Osteocyte (in vitro differentiated cells): ENCODE measurements around the gene MYRF. TPM values are rescaled to one million over a fixed set of nuclear protein-coding genes. Genes with fewer than 3 reads are reported as not detected.

ENCODE experiments used
- DNase-seq: peaks from one replicate; pipeline ENCODE4 v3.0.0; 2021; ENCODE audit warnings: mixed read lengths; ENCODE audit not compliant: unreplicated experiment; ENCODE audit errors: extremely low spot score
- H3K27ac Mint-ChIP-seq: one replicate; pipeline ENCODE4 v1.8.0; 2021; ENCODE audit warnings: mild to moderate bottlenecking, mixed read lengths; ENCODE audit not compliant: unreplicated experiment
- H3K27me3 Mint-ChIP-seq: one replicate; pipeline ENCODE4 v1.8.0; 2021; ENCODE audit warnings: mixed read lengths; ENCODE audit not compliant: unreplicated experiment
- H3K36me3 Mint-ChIP-seq: one replicate; pipeline ENCODE4 v1.8.0; 2021; ENCODE audit warnings: mixed read lengths; ENCODE audit not compliant: unreplicated experiment
- H3K4me1 Mint-ChIP-seq: one replicate; pipeline ENCODE4 v1.8.0; 2021; ENCODE audit warnings: mixed read lengths; ENCODE audit not compliant: unreplicated experiment
- H3K4me3 Mint-ChIP-seq: one replicate; pipeline ENCODE4 v1.8.0; 2021; ENCODE audit warnings: mild to moderate bottlenecking, moderate library complexity, mixed read lengths; ENCODE audit not compliant: unreplicated experiment
- H3K9me3 Mint-ChIP-seq: one replicate; pipeline ENCODE4 v1.8.0; 2021; ENCODE audit warnings: mixed read lengths; ENCODE audit not compliant: unreplicated experiment
- total RNA-seq: library from RNA; stranded (reverse); gene quantifications from 2 replicates; pipeline ENCODE4 v1.2.1, GENCODE V29; 2021
- TF ChIP-seq, protein P1 (sequence below): fragments of 200-600 bp; sonication (generic); IDR thresholded peaks from 2 replicates; pipeline ENCODE4 v1.5.0; 2021; ENCODE audit warnings: antibody characterized with exemption, mild to moderate bottlenecking, moderate library complexity

Gene MYRF
- total RNA-seq, 1 donor from 2014 or later, result 0.43 TPM

GRCh38 chr11:61743486-61744095 lies 8.8 kb upstream of the MYRF start:
- Mint-ChIP-seq H3K4me3 (no peak overlapping the region), H3K4me1 (peaks cover 1% of the 10 kb centered on the region), H3K36me3 (peaks cover 3% of the 10 kb centered on the region), H3K27ac (no peak overlapping the region), H3K9me3 (no peaks in the 10 kb centered on the region), H3K27me3 (no peaks in the 10 kb centered on the region)
- no peak for DNase-seq
- TF ChIP-seq, protein P1, sequence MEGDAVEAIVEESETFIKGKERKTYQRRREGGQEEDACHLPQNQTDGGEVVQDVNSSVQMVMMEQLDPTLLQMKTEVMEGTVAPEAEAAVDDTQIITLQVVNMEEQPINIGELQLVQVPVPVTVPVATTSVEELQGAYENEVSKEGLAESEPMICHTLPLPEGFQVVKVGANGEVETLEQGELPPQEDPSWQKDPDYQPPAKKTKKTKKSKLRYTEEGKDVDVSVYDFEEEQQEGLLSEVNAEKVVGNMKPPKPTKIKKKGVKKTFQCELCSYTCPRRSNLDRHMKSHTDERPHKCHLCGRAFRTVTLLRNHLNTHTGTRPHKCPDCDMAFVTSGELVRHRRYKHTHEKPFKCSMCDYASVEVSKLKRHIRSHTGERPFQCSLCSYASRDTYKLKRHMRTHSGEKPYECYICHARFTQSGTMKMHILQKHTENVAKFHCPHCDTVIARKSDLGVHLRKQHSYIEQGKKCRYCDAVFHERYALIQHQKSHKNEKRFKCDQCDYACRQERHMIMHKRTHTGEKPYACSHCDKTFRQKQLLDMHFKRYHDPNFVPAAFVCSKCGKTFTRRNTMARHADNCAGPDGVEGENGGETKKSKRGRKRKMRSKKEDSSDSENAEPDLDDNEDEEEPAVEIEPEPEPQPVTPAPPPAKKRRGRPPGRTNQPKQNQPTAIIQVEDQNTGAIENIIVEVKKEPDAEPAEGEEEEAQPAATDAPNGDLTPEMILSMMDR, result no peak

DNA sequence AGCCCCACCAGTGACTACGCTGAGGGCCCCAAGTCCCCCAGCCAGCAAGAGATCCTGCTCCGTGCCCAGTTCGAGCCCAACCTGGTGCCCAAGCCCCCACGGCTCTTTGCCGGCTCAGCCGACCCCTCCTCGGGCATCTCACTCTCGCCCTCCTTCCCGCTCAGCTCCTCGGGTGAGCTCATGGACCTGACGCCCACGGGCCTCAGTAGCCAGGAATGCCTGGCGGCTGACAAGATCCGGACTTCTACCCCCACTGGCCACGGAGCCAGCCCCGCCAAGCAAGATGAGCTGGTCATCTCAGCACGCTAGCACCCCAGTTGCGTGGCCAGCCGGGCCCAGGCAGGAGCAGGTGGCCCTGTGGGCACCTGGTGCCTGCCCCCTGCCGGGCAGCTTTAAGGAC lies 8.3 kb upstream of the MYRF start:
- no peak for DNase-seq
- Mint-ChIP-seq H3K27ac (no peak overlapping the region), H3K4me3 (no peak overlapping the region)

DNA sequence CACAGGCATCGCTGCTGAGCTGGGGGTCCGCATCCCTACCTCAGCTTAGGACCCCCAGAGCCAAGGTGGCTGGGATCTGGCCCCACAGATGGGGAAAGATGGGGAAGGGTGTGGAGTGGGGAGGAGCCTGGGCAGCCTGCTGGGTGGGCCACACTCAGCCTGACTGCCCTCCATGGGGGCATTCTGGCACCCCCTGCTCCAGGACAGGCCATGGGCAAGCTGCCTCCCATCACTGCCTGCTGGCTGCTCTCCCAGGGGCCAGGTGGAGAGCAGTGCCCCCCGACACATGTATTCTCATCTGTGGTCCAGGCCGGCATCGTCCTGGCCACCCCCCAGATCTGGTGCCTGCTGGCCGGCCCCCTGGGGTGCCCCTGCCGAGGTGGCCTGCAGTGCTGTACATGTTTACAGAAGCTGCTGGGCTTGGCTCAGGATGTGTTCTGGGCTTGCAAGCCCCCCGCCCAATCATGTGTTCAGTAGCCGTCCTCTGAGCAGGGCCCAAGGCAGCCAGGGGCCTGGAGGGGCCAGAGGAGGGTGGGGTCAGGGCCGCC lies 7.8 kb upstream of the MYRF start:
- DNase-seq, result no peak
- H3K27me3 Mint-ChIP-seq, result no peaks in the 10 kb centered on the region
- H3K4me3 Mint-ChIP-seq, result no peak overlapping the region
- H3K36me3 Mint-ChIP-seq, result peaks cover 3% of the 10 kb centered on the region
- TF ChIP-seq, protein P1, result no peak
- no peaks in the 10 kb centered on the region for H3K9me3 Mint-ChIP-seq
- no peak overlapping the region for H3K27ac Mint-ChIP-seq
- H3K4me1 Mint-ChIP-seq, result peaks cover 7% of the 10 kb centered on the region

More for the DNA sequence above, 8.3 kb upstream of the MYRF start:
- H3K9me3 Mint-ChIP-seq, result no peaks in the 10 kb centered on the region
- H3K4me1 Mint-ChIP-seq, result peaks cover 2% of the 10 kb centered on the region
- TF ChIP-seq, protein P1, result no peak
- H3K36me3 Mint-ChIP-seq, result peaks cover 3% of the 10 kb centered on the region
- no peaks in the 10 kb centered on the region for H3K27me3 Mint-ChIP-seq

GRCh38 chr11:61745781-61746441 lies 6.5 kb upstream of the MYRF start:
- Mint-ChIP-seq H3K36me3 (peaks cover 3% of the 10 kb centered on the region), H3K9me3 (no peaks in the 10 kb centered on the region), H3K4me3 (no peak overlapping the region), H3K27me3 (no peaks in the 10 kb centered on the region), H3K4me1 (peaks cover 7% of the 10 kb centered on the region), H3K27ac (no peak overlapping the region)
- TF ChIP-seq, protein P1, result no peak
- DNase-seq, result no peak

GRCh38 chr11:61746442-61747191 lies 5.8 kb upstream of the MYRF start:
- Mint-ChIP-seq H3K36me3 (peaks cover 3% of the 10 kb centered on the region), H3K4me1 (peaks cover 7% of the 10 kb centered on the region), H3K9me3 (no peaks in the 10 kb centered on the region), H3K4me3 (no peak overlapping the region), H3K27ac (no peak overlapping the region), H3K27me3 (no peaks in the 10 kb centered on the region)
- TF ChIP-seq, protein P1, result no peak
- DNase-seq, result no peak
